HG03457 (cell line): ENCODE data around the gene STX8.

Source experiments
- ATAC-seq: cut with Tn5 transposase; IDR thresholded peaks from one replicate; pipeline ENCODE4 v1.9.1; 2021; ENCODE audit warnings: moderate number of reproducible peaks; ENCODE audit not compliant: unreplicated experiment

The STX8 gene

GRCh38 chr17:9307313-9307998 is 268.2 kb downstream of the STX8 start:
- no peak for ATAC-seq

- no peak for ATAC-seq
Measured at GRCh38 chr17:9306086-9306485, 269.5 kb downstream of the STX8 start.

- no peak for ATAC-seq
Measured at GRCh38 chr17:9299695-9300094, 275.9 kb downstream of the STX8 start.

- no peak for ATAC-seq
Measured at GRCh38 chr17:9298776-9299295, 276.8 kb downstream of the STX8 start.

- ATAC-seq, result no peak
Measured at GRCh38 chr17:9298135-9298534, 277.5 kb downstream of the STX8 start.

GRCh38 chr17:9294661-9295210 is 280.9 kb downstream of the STX8 start:
- no peak for ATAC-seq

GRCh38 chr17:9292561-9292941 is 283.1 kb downstream of the STX8 start:
- no peak for ATAC-seq

- ATAC-seq, result no peak
Measured at GRCh38 chr17:9291912-9292560, 283.6 kb downstream of the STX8 start.

GRCh38 chr17:9290226-9290613 is 285.4 kb downstream of the STX8 start:
- no peak for ATAC-seq

- ATAC-seq, result no peak
Measured at GRCh38 chr17:9287306-9287705, 288.3 kb downstream of the STX8 start.

- ATAC-seq, result no peak
Measured at GRCh38 chr17:9286434-9286833, 289.2 kb downstream of the STX8 start.

GRCh38 chr17:9285602-9286427 is 289.8 kb downstream of the STX8 start:
- no peak for ATAC-seq

GRCh38 chr17:9284884-9285283 is 290.7 kb downstream of the STX8 start:
- no peak for ATAC-seq

- ATAC-seq, result no peak
Measured at GRCh38 chr17:9283909-9284308, 291.7 kb downstream of the STX8 start.

GRCh38 chr17:9279893-9280292 is 295.7 kb downstream of the STX8 start:
- ATAC-seq, result no peak

GRCh38 chr17:9274973-9275372 is 300.6 kb downstream of the STX8 start:
- no peak for ATAC-seq

- no peak for ATAC-seq
Measured at GRCh38 chr17:9273428-9274391, 301.9 kb downstream of the STX8 start.

GRCh38 chr17:9272501-9273200 is 303.0 kb downstream of the STX8 start:
- ATAC-seq, result no peak

GRCh38 chr17:9271989-9272388 is 303.6 kb downstream of the STX8 start:
- no peak for ATAC-seq

GRCh38 chr17:9270921-9271320 is 304.7 kb downstream of the STX8 start:
- ATAC-seq, result no peak
